ENCODE measurements around the gene ZNF385B. TPM values are rescaled to one million over a fixed set of nuclear protein-coding genes. Genes with fewer than 3 reads are reported as not detected.

ZNF385B gene
- total RNA-seq, 1 experiment from 2014 or later: 0.77 TPM

DNA sequence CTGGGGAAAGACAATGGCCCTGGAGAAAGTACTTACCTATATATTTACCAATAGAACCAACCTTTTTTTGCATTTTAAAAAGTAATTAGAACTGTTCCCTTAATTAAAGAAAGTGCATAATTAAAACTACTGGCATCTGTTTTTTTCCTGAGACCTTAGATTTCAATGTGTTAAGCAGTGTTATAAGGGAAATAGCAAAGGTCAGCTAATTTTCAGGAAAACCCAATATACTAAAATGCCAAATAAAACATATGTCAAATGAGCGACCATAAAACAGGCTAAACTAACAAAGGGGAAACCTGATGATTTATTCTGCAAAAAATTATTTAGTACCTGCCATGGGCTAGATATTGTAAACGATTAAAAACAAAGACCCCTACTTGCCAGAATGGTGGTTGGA lies 372.8 kb downstream of the ZNF385B start:
- ChIA-PET POLR2A (no interaction called here), CTCF (no interaction called here)
- DNase-seq: no peak
- Histone ChIP-seq H3K36me3 (ENCODE audit: control insufficient read depth, insufficient read depth, low read length) (no peaks in the 10 kb centered on the region), H3K9me3 (0 out of 2 replicates have a peak, but pooled peaks cover 3% of the 10 kb centered on the region), H3K4me1 (no peaks in the 10 kb centered on the region), H3K4me3 (ENCODE audit: low read depth, low read length) (no peak overlapping the region), H3K27me3 (replicated peaks; ENCODE audit: control insufficient read depth, insufficient read depth, low read length) (no peaks in the 10 kb centered on the region)
- no peaks in the 10 kb centered on the region for H3K4me1 Mint-ChIP-seq (ENCODE audit: low read depth, unreplicated experiment)
- no peak overlapping the region for H3K27ac Mint-ChIP-seq (ENCODE audit: unreplicated experiment)
- TF ChIP-seq, protein P1, sequence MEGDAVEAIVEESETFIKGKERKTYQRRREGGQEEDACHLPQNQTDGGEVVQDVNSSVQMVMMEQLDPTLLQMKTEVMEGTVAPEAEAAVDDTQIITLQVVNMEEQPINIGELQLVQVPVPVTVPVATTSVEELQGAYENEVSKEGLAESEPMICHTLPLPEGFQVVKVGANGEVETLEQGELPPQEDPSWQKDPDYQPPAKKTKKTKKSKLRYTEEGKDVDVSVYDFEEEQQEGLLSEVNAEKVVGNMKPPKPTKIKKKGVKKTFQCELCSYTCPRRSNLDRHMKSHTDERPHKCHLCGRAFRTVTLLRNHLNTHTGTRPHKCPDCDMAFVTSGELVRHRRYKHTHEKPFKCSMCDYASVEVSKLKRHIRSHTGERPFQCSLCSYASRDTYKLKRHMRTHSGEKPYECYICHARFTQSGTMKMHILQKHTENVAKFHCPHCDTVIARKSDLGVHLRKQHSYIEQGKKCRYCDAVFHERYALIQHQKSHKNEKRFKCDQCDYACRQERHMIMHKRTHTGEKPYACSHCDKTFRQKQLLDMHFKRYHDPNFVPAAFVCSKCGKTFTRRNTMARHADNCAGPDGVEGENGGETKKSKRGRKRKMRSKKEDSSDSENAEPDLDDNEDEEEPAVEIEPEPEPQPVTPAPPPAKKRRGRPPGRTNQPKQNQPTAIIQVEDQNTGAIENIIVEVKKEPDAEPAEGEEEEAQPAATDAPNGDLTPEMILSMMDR (IDR thresholded peaks at IDR 0.05; ENCODE audit: insufficient read depth in 1 of 2, low read depth in 1 of 2, low read length in 1 of 2, severe bottlenecking in 1 of 2, unreplicated experiment in 1 of 2): no peak
- no peaks in the 10 kb centered on the region for H3K27me3 Mint-ChIP-seq (ENCODE audit: insufficient read depth, unreplicated experiment)
- no TSS peak for BruUV-seq (replicated peaks)
- no peaks in the 10 kb centered on the region for H3K36me3 Mint-ChIP-seq (ENCODE audit: insufficient read depth, unreplicated experiment)
- H3K9me3 Mint-ChIP-seq (ENCODE audit: unreplicated experiment): no peaks in the 10 kb centered on the region
- H3K4me3 Mint-ChIP-seq (ENCODE audit: unreplicated experiment): no peak overlapping the region
- intact Hi-C loops (cut with micrococcal nuclease; ENCODE audit: unreplicated experiment): no loop called here

DNA sequence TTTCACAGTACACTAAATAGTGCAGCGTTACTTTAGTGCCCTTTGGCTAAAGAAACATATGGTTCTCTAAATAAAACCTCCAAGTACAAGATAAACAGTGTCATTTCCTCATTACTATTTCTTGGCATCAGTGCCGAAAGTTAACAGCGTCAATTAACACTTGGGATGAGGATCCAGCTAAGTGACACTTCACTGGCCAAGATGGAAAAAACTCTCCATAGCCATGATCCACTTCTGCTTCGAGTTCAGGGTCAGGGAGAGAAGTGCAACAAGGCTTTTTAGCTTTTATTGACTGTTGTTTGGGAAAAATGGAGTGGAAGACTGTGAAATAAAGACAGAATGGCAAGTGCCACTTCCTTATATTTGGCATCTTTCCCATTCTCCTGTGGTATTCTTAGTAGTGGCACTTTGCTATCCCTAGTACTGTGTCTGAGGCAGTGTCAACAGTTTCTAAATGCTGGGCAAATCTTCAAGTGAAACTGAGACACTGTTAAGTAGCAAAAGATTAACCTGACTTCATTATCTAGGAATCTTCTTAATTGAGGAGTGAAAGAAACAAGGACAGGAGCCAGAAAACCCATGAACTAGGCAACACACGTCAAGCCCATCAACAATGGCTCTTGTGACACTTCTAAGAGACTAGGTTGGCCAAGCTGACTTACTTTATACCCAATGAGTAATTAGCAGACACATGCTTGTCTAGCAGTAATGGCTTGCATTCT lies 374.2 kb downstream of the ZNF385B start:
- Histone ChIP-seq H3K9me3 (no peaks in the 10 kb centered on the region), H3K36me3 (ENCODE audit: control insufficient read depth, insufficient read depth, low read length) (no peaks in the 10 kb centered on the region), H3K27me3 (replicated peaks; ENCODE audit: control insufficient read depth, insufficient read depth, low read length) (no peaks in the 10 kb centered on the region), H3K4me1 (no peaks in the 10 kb centered on the region), H3K4me3 (ENCODE audit: low read depth, low read length) (no peak overlapping the region)
- H3K4me1 Mint-ChIP-seq (ENCODE audit: low read depth, unreplicated experiment): no peaks in the 10 kb centered on the region
- intact Hi-C loops (cut with micrococcal nuclease; ENCODE audit: unreplicated experiment): no loop called here
- BruUV-seq (replicated peaks): no TSS peak
- no peak overlapping the region for H3K27ac Mint-ChIP-seq (ENCODE audit: unreplicated experiment)
- CTCF ChIA-PET: no interaction called here
- H3K9me3 Mint-ChIP-seq (ENCODE audit: unreplicated experiment): no peaks in the 10 kb centered on the region
- H3K4me3 Mint-ChIP-seq (ENCODE audit: unreplicated experiment): no peak overlapping the region
- H3K27me3 Mint-ChIP-seq (ENCODE audit: insufficient read depth, unreplicated experiment): no peaks in the 10 kb centered on the region
- H3K36me3 Mint-ChIP-seq (ENCODE audit: insufficient read depth, unreplicated experiment): no peaks in the 10 kb centered on the region
- TF ChIP-seq, protein P1 (IDR thresholded peaks at IDR 0.05; ENCODE audit: insufficient read depth in 1 of 2, low read depth in 1 of 2, low read length in 1 of 2, severe bottlenecking in 1 of 2, unreplicated experiment in 1 of 2): no peak
- no peak for DNase-seq
- POLR2A ChIA-PET: no interaction called here

DNA sequence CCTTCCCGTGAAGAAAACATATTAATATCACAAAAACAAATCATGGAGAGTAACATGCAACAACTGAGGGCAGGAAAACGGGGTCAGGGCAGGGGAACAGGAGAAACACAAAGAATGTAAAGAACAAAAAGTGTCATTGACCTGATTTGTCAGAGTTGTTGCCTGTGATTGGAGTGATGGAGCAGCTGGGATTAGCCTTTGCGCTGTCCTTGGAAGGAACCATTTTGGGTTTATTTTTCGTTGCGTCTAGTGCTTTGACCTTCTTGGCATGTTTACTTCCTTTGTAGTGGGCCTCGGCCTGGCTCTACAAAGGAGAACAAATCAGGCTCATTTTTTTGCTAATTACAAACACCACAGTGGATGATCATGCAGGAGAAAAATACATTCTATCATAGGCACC lies 378.3 kb downstream of the ZNF385B start:
- H3K4me3 Mint-ChIP-seq (ENCODE audit: unreplicated experiment): no peak overlapping the region
- Histone ChIP-seq H3K4me3 (ENCODE audit: low read depth, low read length) (no peak overlapping the region), H3K9me3 (no peaks in the 10 kb centered on the region), H3K27me3 (replicated peaks; ENCODE audit: control insufficient read depth, insufficient read depth, low read length) (no peaks in the 10 kb centered on the region), H3K36me3 (ENCODE audit: control insufficient read depth, insufficient read depth, low read length) (no peaks in the 10 kb centered on the region), H3K4me1 (no peaks in the 10 kb centered on the region)
- H3K36me3 Mint-ChIP-seq (ENCODE audit: insufficient read depth, unreplicated experiment): no peaks in the 10 kb centered on the region
- H3K4me1 Mint-ChIP-seq (ENCODE audit: low read depth, unreplicated experiment): no peaks in the 10 kb centered on the region
- no TSS peak for BruUV-seq (replicated peaks)
- no peak for DNase-seq
- intact Hi-C loops (cut with micrococcal nuclease; ENCODE audit: unreplicated experiment): no loop called here
- H3K27ac Mint-ChIP-seq (ENCODE audit: unreplicated experiment): no peak overlapping the region
- ChIA-PET CTCF (no interaction called here), POLR2A (no interaction called here)
- H3K9me3 Mint-ChIP-seq (ENCODE audit: unreplicated experiment): no peaks in the 10 kb centered on the region
- TF ChIP-seq, protein P1 (IDR thresholded peaks at IDR 0.05; ENCODE audit: insufficient read depth in 1 of 2, low read depth in 1 of 2, low read length in 1 of 2, severe bottlenecking in 1 of 2, unreplicated experiment in 1 of 2): no peak
- no peaks in the 10 kb centered on the region for H3K27me3 Mint-ChIP-seq (ENCODE audit: insufficient read depth, unreplicated experiment)

All from Caco-2 (cell line).